ENCODE measurements around the gene FFAR1. TPM values are rescaled to one million over a fixed set of nuclear protein-coding genes. Genes with fewer than 3 reads are reported as not detected.

The FFAR1 gene
- total and polyA plus RNA-seq, 2 experiments from 2014 or later, result not detected

DNA sequence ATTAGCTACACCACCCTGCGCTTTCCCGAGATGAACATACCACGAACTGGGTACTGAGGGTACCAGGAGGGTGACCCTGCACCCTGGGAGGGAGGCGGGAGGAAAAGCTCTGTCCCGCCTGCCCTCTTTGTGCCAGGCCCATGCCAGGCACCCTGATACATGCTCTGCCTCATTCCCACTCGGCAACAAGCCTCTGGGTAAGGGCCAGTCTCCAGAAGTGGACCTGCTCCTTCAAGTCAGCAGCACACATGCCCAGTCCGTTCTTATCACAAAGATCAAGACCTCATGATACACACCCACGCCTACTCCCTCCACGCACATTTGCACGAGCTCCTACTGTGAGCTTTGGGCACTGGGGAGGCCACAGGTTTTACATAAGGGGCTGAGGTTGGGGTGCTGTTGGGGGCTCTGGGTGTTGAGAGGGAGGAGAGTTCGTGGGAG lies 2.0 kb upstream of the FFAR1 start:
- no peak for TF ChIP-seq EZH2phosphoT487 (IDR thresholded peaks at IDR 0.05; ENCODE audit: insufficient read depth, low read depth)
- no peak for TF ChIP-seq EZH2 (IDR thresholded peaks at IDR 0.05; ENCODE audit: insufficient read depth, poor library complexity, severe bottlenecking)
- H3K27ac ChIP-seq, result no peak overlapping the region
- no peaks in the 10 kb centered on the region for H3K79me2 ChIP-seq (ENCODE audit: insufficient read depth)
- H4K20me1 ChIP-seq (ENCODE audit: insufficient read depth), result no peaks in the 10 kb centered on the region
- H3K36me3 ChIP-seq (ENCODE audit: low read depth), result no peaks in the 10 kb centered on the region
- 51 to 57% methylated on average over 9 to 11 of the region's 11 CpGs for WGBS, 2 experiments (ENCODE audit: low coverage in 1 of 2, low lambda C conversion rate in 2 of 2, missing lambda C conversion rate in 2 of 2)
- no peak overlapping the region for H3K4me3 ChIP-seq
- in situ Hi-C loops (cut with MboI), result no loop called here
- no peaks in the 10 kb centered on the region for H3K4me1 ChIP-seq (ENCODE audit: insufficient read depth)
- no peak overlapping the region for H2AFZ ChIP-seq
- no peak overlapping the region for H3K4me2 ChIP-seq (ENCODE audit: unreplicated experiment)
- no peaks in the 10 kb centered on the region for H3K9me2 ChIP-seq (ENCODE audit: insufficient read depth)
- peaks cover 7% of the 10 kb centered on the region for H3K27me3 ChIP-seq (replicated peaks; ENCODE audit: insufficient read depth)
- H3F3A ChIP-seq (ENCODE audit: insufficient read depth), result no peaks in the 10 kb centered on the region
- no peaks in the 10 kb centered on the region for H3K9me3 ChIP-seq (ENCODE audit: low read depth)
- DNase-seq, result no peak
- H3K9ac ChIP-seq, result no peak overlapping the region

DNA sequence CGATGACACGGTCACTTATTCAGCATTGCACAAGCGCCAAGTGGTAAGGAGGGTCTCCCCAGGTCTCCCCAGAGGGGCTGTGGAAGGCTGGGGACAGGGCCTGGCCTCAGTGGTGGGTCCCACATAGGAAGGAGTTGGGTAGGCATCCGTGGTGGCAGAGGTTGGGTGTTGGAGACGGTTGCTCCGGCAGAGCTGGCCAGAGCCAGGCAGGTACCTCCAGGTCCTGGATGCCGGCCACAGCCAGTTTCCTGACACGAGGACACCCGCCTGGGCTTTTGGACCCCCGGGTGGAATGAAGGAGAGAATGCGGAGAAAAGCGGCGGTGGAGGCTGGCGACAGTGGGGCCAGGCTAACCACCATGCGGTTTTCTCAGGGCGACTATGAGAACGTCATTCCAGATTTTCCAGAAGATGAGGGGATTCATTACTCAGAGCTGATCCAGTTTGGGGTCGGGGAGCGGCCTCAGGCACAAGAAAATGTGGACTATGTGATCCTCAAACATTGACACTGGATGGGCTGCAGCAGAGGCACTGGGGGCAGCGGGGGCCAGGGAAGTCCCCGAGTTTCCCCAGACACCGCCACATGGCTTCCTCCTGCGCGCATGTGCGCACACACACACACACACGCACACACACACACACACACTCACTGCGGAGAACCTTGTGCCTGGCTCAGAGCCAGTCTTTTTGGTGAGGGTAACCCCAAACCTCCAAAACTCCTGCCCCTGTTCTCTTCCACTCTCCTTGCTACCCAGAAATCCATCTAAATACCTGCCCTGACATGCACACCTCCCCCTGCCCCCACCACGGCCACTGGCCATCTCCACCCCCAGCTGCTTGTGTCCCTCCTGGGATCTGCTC lies 1.3 kb upstream of the FFAR1 start:
- WGBS, 2 experiments (ENCODE audit: low coverage in 1 of 2, low lambda C conversion rate in 2 of 2, missing lambda C conversion rate in 2 of 2), result 66 to 67% methylated on average over 28 of the region's 28 CpGs

DNA sequence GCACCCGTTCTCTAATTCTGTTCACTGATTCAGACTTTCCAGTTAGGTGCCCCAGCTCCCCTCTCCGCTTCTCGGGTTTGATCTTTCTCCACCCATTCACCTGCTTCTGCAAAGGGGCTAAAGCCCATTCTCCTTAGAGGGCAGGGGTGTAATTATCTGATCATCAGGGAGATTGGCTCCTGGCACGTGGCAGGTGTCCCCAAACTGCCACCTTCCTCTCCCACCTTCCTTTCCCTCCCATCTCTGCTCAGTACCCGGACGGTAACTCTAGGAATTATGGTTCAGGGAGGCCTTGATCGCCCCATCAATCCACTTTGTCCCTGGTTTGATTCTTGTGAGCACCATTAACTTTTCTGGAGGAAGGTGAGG lies 212 bp downstream of the FFAR1 start:
- H3K9me3 ChIP-seq (ENCODE audit: low read depth), result no peaks in the 10 kb centered on the region
- no peaks in the 10 kb centered on the region for H3K4me1 ChIP-seq (ENCODE audit: insufficient read depth)
- H3F3A ChIP-seq (ENCODE audit: insufficient read depth), result no peaks in the 10 kb centered on the region
- no peaks in the 10 kb centered on the region for H3K36me3 ChIP-seq (ENCODE audit: low read depth)
- no peak overlapping the region for H3K9ac ChIP-seq
- TF ChIP-seq EZH2 (IDR thresholded peaks at IDR 0.05; ENCODE audit: insufficient read depth, poor library complexity, severe bottlenecking), result no peak
- no peak for TF ChIP-seq EZH2phosphoT487 (IDR thresholded peaks at IDR 0.05; ENCODE audit: insufficient read depth, low read depth)
- H2AFZ ChIP-seq, result no peak overlapping the region
- DNase-seq, result no peak
- H3K27ac ChIP-seq, result no peak overlapping the region
- peaks cover 7% of the 10 kb centered on the region for H3K27me3 ChIP-seq (replicated peaks; ENCODE audit: insufficient read depth)
- H4K20me1 ChIP-seq (ENCODE audit: insufficient read depth), result no peaks in the 10 kb centered on the region
- H3K4me3 ChIP-seq, result no peak overlapping the region
- 51 to 55% methylated on average over 7 of the region's 7 CpGs for WGBS, 2 experiments (ENCODE audit: low coverage in 1 of 2, low lambda C conversion rate in 2 of 2, missing lambda C conversion rate in 2 of 2)
- H3K79me2 ChIP-seq (ENCODE audit: insufficient read depth), result no peaks in the 10 kb centered on the region
- H3K4me2 ChIP-seq (ENCODE audit: unreplicated experiment), result no peak overlapping the region
- no peaks in the 10 kb centered on the region for H3K9me2 ChIP-seq (ENCODE audit: insufficient read depth)
- in situ Hi-C loops (cut with MboI), result no loop called here

More for the DNA sequence above, 1.3 kb upstream of the FFAR1 start:
- no peak overlapping the region for H2AFZ ChIP-seq
- H3K79me2 ChIP-seq (ENCODE audit: insufficient read depth), result no peaks in the 10 kb centered on the region
- H3K9me3 ChIP-seq (ENCODE audit: low read depth), result no peaks in the 10 kb centered on the region
- no peak overlapping the region for H3K4me3 ChIP-seq
- DNase-seq, result no peak
- no peaks in the 10 kb centered on the region for H3F3A ChIP-seq (ENCODE audit: insufficient read depth)
- H3K27me3 ChIP-seq (replicated peaks; ENCODE audit: insufficient read depth), result peaks cover 7% of the 10 kb centered on the region
- H3K36me3 ChIP-seq (ENCODE audit: low read depth), result no peaks in the 10 kb centered on the region
- in situ Hi-C loops (cut with MboI), result no loop called here
- H3K9me2 ChIP-seq (ENCODE audit: insufficient read depth), result no peaks in the 10 kb centered on the region
- H3K4me1 ChIP-seq (ENCODE audit: insufficient read depth), result no peaks in the 10 kb centered on the region
- TF ChIP-seq EZH2phosphoT487 (IDR thresholded peaks at IDR 0.05; ENCODE audit: insufficient read depth, low read depth) (no peak), EZH2 (IDR thresholded peaks at IDR 0.05; ENCODE audit: insufficient read depth, poor library complexity, severe bottlenecking) (no peak)
- no peaks in the 10 kb centered on the region for H4K20me1 ChIP-seq (ENCODE audit: insufficient read depth)
- H3K4me2 ChIP-seq (ENCODE audit: unreplicated experiment), result no peak overlapping the region
- H3K9ac ChIP-seq, result no peak overlapping the region
- H3K27ac ChIP-seq, result no peak overlapping the region

DNA sequence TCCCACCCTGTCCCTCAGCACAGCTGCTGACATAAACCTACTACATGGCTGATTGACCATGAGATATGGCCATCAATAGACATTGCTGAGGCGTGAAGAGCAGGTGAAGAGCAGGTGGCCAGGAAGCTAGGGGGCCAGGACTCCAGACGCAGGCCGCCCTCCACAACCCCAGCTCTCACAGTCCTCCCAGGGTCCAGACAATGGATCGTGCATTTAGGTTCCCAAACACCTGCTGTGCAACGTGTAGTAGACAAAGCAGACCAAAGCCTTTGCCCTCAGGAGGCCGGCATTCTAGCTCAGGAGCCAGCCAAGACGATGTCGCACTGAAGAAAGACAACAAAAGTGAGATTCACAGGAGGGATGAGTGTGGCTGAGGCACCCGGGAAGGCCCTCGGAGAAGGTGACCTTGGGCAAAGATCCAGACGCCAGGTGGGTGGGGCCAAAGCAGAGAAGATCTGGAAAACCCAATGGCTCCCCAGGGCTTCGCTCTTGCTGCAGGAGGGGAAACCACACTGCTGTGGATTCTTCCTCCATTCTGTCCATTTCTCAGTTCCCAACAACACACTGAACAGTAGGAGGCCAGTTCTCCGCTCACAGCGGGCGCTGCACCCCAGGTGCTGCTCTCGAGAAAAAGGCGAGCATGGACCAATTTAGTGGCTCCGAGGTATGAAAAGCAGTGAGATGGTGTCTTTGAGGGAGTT lies 1.4 kb downstream of the FFAR1 start:
- Histone ChIP-seq H3K27ac (no peak overlapping the region), H2AFZ (no peak overlapping the region), H3K4me2 (ENCODE audit: unreplicated experiment) (no peak overlapping the region), H4K20me1 (ENCODE audit: insufficient read depth) (no peaks in the 10 kb centered on the region), H3K9me2 (ENCODE audit: insufficient read depth) (no peaks in the 10 kb centered on the region), H3K36me3 (ENCODE audit: low read depth) (no peaks in the 10 kb centered on the region), H3K9me3 (ENCODE audit: low read depth) (no peaks in the 10 kb centered on the region), H3K27me3 (replicated peaks; ENCODE audit: insufficient read depth) (peaks cover 11% of the 10 kb centered on the region), H3K79me2 (ENCODE audit: insufficient read depth) (no peaks in the 10 kb centered on the region), H3K9ac (no peak overlapping the region), H3K4me1 (ENCODE audit: insufficient read depth) (no peaks in the 10 kb centered on the region), H3K4me3 (no peak overlapping the region), H3F3A (ENCODE audit: insufficient read depth) (no peaks in the 10 kb centered on the region)
- TF ChIP-seq EZH2phosphoT487 (IDR thresholded peaks at IDR 0.05; ENCODE audit: insufficient read depth, low read depth), result no peak
- TF ChIP-seq EZH2 (IDR thresholded peaks at IDR 0.05; ENCODE audit: insufficient read depth, poor library complexity, severe bottlenecking), result no peak
- in situ Hi-C loops (cut with MboI), result no loop called here
- WGBS, 2 experiments (ENCODE audit: low coverage in 1 of 2, low lambda C conversion rate in 2 of 2, missing lambda C conversion rate in 2 of 2), result 63 to 64% methylated on average over 18 of the region's 18 CpGs
- DNase-seq, result no peak

Data from GM23248 (cell line).